ENCODE measurements around the gene GPR35.

Gene GPR35

DNA sequence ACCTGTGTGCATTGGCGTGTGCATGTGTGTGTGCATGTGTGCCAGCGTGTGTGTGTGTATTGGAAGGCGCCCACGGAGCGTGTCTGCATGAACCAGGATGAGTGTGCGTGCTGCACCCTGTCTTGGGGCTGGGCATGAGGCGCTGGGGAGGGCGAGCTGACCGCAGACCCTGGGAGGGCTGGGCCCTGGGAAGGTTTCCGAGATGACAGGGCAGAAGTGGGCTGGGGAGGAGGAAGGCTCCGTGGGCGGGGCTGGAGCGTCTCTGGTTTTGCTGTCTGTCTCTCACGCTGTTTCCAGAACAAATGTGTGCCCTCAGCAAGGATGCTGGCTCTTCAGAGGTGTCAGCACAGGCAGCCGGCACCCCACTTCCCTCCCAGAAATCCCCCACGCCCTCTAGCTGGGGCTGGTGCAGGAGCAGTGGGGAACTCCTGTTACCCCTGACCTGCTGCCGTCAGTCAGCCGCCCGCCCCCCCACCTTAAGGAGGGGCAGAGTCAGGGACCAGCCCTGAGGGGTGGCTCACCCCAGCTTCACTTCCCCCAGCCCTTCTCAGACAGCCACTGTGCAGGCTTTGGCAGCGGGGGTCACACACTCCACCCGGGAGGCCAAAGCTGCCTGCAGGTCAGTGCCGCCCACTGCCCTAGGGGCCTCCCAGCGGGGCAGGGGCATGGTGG is at the start of gene GPR35:
Gene GPR35 (plus strand): TSS at position 531 of the 672 bp plus-strand sequence. CDS start 4,473 bp downstream, outside the sequence.
- DNase-seq: no peak

DNA sequence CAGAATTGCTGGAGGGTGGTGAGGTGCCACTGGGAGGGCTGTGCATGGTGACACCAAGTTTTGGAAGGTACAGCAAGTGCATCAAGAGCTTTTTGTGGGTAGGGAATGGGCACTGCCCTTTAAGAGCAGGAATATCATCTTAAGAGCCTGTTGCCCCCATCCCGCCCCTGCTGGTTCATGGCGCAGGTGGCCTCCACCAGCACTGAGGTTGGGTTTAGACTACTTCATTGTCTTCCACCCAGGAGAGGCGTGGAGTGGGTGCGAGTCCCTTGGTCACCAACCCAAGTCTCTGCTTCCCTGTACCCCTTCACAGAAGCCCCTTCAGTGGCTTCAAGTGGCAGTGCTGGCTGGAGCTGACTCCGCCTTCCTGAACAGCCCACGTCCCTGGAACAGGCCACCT is 49.2 kb upstream of the GPR35 start:
- DNase-seq: no peak

GRCh38 chr2:240576436-240577205 is 48.7 kb upstream of the GPR35 start:
- no peak for DNase-seq

GRCh38 chr2:240577281-240578109 is 47.8 kb upstream of the GPR35 start:
- DNase-seq: no peak

- no peak for DNase-seq
Measured at GRCh38 chr2:240578110-240578450, 47.2 kb upstream of the GPR35 start.

GRCh38 chr2:240578488-240578887 is 46.8 kb upstream of the GPR35 start:
- DNase-seq: no peak

- no peak for DNase-seq
Measured at GRCh38 chr2:240579071-240579762, 46.1 kb upstream of the GPR35 start.

DNA sequence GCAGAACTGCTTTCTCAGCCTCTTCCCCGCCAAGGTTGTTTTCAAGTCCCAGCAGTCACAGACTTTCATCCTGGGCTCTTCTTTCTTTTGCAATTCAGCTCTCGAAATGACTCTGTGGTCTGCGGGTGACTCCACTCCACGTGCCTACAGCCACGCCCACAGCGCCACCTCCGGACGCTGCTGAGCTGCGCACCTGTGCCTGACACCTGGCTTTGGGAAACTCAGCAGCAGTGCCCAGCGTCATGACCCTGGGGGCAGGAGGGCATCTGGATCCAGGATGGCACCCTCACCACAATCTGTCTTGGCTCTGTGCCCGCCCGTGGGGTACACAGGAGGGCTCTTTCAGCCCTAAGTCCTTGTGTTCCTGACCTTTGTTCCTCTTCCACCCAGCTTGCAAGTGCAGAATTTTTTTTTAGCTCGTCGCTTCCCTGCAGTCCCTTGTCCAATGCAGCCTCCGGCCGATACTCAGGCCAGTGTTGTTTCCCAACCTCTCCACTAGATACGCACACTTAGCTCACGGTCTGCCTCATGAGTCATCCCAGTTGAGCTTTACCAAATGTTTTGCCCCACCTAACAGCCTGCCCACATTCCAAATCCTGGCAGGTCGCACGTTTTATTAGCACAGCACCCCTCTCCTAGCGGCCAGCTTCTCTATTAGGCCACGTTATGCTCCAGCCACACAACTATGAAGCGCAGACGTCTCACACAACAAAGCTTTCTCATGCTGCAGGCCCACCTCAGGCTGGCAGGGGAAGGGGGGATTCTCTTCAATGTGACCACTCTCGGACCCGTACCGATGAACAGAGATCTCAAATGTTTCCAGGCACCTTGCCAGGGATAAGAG is 45.3 kb upstream of the GPR35 start:
- DNase-seq: peak; percentile 16

GRCh38 chr2:240581811-240582210 is 43.5 kb upstream of the GPR35 start:
- DNase-seq: no peak

GRCh38 chr2:240582781-240583180 is 42.5 kb upstream of the GPR35 start:
- no peak for DNase-seq

- no peak for DNase-seq
Measured at GRCh38 chr2:240583774-240584173, 41.5 kb upstream of the GPR35 start.

DNA sequence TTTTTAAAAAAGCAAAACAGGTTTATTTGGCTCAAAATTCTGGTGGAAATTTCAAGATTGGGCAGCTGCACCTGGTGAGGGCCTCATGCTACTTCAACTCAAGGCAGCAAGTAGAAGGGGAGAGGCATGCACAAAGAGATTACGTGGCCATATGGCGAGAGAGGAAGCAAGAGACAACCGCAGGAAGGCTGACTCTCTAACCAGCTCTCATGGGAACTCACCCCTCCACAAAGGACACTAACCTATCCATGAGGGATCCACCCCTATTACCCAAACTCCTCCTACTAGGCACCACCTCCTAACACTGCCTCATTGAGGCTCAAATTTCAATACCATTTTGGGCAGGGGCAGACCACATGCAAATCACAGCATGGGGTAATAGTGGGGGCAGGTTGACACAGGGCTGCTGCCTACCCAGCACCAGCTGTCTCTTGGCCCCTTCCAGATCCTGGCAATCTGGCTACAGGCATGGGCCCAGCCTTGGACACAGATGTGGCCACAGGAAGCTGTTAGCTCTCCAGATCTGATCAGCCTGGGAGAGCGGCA is 40.7 kb upstream of the GPR35 start:
- peak; percentile 92 for DNase-seq

GRCh38 chr2:240585101-240585500 is 40.2 kb upstream of the GPR35 start:
- DNase-seq: peak; percentile 24

- DNase-seq: no peak
Measured at GRCh38 chr2:240585681-240586197, 39.5 kb upstream of the GPR35 start.

DNA sequence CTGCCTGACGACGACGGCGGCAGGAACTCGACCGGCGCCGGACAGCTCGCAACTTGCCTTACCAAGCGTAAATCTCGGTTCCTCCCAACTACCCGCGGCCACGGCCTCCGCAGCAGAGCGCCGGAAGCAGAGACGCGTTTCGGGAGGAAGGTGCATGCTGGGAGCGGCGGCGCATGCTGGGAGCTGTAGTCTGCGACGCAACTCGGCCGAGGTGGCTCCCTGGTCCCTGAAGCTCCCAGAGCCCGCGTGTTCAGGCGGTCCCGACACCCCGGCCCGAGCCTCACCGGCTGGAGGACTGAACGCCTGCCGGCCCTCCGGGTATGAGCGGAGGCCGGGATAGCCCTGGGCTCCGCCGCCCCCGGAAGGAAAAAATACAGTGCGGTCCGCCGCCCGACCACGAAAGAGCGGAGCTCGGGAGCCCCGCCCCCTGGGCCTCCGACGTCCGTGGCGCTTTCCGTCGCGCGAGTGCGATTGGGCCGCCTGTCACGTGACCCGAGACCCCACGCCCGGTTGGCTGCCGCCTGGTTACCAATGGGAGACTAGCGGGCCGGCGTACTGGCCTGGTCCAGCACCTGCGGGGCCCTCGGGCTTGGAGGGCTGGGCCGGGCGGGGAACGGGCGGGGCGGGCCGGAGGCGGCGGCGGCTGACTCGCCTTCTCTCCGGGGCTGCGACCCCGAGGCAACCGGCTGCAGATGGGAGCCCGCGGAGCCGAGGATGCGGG is 38.9 kb upstream of the GPR35 start, which contains the start of gene CAPN10:
Gene CAPN10 (plus strand): TSS at position 537 of the 721 bp plus-strand sequence. CDS start 178 bp downstream, at position 715.
- DNase-seq: peak; percentile 94

DNA sequence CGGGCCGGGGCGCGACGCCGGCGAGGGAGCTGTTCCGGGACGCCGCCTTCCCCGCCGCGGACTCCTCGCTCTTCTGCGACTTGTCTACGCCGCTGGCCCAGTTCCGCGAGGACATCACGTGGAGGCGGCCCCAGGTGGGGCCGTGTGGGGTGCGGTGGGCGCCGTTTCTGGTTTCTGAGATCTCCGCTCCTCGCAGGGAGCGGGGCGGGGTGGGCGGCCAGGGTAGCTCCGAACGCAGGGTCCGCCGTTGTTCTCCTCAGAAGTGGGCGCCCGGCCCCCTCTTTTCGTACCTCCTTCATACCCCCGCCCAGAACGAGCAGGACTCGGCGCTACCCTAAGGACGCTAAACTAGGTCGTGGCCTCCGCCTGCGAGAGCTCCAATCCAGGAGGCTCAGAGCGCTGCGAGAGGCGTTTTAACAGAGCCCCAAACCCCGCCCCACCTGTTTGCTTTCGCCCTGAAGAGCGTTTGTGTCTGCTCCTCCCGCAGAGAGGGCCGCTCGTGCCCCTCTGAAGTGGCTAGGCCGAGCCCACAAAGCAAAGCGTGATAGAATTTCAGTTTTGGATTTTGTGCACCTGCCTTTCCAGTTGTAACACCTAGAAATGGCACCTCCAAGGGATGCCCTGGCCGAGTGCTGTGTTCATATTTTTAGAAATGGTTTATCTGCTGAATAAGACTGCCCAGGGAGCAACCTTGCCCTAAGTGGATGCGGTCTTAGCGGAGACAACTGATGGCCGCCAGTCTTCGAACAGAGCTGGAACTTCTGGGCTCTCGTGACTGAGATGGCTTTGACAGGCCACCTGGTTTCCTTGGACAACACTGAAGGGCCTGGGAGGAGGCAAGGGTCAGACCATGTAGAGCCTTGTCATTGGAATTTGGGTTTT is 38.1 kb upstream of the GPR35 start:
- peak; percentile 70 for DNase-seq

DNA sequence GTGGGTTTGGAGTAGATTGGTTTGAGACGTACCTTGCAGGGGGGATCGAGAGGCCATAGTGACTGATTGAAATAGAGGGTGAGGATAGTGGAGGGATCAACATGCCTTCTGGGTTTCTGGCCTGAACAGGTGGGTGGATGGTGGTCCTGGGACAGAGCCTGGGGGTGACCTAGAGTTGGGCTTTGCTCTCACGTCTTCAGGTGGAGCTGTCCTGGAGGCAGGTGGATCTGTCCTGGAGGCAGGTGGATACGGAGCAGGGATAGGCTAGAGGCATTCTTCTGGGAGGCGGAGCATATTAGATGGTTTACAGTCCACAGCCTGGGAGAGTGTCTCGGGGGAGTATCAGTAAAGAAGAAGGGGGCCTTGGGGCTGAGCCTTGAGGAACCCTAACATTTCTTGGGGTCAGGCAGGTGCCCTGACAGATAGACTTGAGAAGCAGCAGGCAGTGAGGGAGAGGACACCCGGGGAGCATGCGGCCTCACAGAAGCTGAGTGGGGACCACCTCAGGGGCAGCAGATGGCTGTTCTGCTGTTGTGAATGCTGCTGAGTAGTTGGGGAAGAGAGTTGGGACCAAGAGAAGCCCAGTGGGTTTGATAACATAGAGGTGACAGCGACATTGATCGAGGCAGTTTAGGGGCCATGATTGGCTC is 37.1 kb upstream of the GPR35 start:
- DNase-seq: no peak

- no peak for DNase-seq
Measured at GRCh38 chr2:240588669-240589068, 36.6 kb upstream of the GPR35 start.

GRCh38 chr2:240589375-240589774 is 35.9 kb upstream of the GPR35 start:
- DNase-seq: no peak
